ENCODE results near the gene FGF5.

The FGF5 gene

DNA sequence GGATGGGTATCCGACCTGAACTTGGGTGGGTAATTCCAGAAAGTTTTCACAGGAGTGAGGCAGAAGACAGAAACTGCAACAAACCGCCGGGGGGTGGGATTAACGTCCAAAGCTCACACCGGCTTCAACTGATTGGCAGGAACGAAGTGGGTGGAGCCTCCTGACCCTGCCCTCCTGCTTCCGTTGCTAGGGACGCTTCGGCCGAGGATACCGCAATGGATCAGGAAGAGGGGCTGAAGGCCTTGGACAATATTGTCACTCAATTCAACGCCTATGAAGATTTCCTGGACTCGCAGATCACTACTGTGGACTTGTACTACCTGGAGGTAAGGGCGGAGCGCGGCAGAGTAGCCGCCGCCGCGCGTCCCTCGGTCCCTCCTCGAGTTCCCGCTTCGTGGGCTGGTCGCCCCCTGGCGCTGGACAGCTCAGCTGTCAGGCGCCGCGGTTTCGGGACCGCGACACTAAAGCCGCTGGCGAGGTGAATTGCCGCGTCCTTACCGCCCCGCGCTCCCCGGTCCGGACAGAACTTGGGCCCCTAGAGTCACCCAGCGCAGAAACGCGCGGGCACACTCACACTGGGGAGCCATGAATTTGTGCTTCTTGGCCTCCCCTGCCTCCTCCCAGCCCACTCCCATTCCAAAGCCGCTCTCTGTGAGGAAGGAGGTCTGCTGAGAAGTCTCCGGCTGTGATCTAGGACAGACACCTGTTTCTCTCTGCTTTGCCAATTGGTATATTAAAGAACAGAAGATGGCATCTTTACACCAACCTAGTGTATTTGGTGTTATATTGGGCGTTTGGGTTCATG, 69.3 kb downstream of the FGF5 start, which contains the start of gene CFAP299:
TSS of gene CFAP299 (plus strand) at position 177 of the 805 bp plus-strand sequence.
- DNase-seq (ENCODE audit: low read depth in 2 of 2), result peak; percentile 22 to 30

DNA sequence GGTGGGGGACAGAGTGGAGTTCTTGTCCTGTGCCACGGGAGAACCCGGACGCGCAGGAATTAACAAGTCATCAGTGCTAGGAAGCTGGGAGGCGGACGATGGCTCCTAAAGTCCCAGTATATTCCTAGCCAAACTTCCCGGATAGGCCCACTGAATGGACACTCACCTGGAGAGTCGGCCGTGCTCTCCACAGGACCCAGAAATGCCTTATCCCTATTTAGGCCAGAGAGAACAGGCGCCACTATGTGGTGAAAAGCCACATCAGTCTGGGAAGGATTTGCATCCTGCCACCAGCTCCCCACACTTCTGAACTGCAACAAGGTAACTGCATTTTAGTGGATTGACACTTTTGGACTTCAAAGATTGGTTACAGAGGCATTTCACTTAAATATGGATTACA, 70.1 kb downstream of the FGF5 start:
- no peak for DNase-seq (ENCODE audit: low read depth in 2 of 2)

DNA sequence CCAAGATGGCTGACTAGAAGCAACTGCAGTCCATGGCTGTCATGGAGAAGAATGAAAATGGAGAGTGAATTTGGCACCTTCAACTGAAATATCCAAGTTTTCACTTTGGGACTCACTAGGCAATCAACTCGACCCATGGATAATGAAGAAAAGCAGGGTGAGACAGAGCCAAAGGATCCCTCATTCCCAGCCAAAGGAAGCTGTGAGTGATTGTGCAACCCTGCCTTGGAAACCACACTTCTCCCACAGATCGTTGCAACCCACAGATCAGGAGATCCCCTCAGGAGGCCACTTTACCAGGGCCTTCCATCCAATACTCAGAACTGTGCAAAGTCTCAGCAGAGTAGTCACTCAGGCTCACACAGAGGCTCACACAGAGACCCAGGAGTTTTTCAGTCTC, 73.6 kb downstream of the FGF5 start:
- DNase-seq (ENCODE audit: low read depth in 2 of 2), result no peak
